Measurements from ENCODE around the gene TBCB.
A peak's percentile ranks its signal among the peaks of the same experiment; 100 is the strongest.
"Not testable (repeated sequence)": the region's sequence is repeated elsewhere in the genome, so short reads cannot be mapped to it uniquely, and the experiment has no call there.

TBCB gene, protein sequence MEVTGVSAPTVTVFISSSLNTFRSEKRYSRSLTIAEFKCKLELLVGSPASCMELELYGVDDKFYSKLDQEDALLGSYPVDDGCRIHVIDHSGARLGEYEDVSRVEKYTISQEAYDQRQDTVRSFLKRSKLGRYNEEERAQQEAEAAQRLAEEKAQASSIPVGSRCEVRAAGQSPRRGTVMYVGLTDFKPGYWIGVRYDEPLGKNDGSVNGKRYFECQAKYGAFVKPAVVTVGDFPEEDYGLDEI

DNA sequence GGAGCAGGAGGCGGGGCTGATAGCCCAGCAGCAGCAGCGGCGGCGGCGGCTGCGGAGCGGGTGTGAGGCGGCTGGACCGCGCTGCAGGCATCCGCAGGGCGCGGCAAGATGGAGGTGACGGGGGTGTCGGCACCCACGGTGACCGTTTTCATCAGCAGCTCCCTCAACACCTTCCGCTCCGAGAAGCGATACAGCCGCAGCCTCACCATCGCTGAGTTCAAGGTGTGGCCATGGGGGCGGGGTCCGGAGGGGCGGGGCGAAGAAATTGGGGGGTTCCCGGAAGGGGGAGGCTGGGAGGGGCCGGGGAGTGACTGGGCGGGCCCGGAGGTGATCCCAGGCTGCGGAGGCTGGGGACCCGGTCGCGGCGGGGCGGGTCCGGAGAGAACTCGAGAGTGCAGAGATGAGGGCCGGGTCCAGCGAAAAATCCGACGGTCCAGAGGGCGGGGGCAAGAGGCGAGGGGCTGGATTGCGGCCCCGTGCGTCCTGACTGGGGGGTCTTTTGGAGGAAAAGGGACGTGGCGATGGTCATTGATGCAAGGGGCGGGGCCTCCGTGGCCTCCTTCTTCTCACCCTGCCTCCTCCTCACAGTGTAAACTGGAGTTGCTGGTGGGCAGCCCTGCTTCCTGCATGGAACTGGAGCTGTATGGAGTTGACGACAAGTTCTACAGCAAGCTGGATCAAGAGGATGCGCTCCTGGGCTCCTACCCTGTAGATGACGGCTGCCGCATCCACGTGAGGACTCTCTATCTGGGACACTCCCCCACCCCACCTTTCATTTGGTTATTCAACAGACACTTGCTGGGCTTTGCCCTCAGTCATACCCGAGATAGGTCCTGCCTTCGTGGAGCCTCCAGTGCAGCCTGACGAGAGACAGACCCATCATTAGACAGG, at the start of gene TBCB:
TBCB (plus strand) TSS at position 16 of the 891 bp plus-strand sequence; CDS start at position 109, 93 bp downstream.
- DNase-seq (ENCODE audit: low spot score): peak; percentile 30

DNA sequence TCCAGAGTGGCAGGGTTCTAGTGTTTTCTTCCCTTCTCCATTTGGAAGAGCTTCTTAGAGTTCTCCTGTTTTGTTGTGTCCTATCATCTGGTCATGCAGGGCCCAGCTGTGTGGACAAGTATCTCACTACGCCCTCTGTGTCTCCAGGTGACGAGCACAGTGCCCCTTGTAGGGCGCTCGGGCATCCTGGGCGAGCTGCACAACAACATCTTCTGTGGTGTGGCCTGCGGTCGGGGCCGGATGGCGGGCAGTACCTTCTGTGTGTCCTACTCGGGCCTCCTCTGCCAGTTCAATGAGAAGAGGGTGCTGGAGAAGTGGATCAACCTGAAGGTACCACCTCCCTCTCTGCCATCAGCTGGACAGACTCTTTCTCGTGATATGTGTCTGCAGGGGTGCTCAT, 47.6 kb upstream of the TBCB start:
- no peak for DNase-seq (ENCODE audit: low spot score)

DNA sequence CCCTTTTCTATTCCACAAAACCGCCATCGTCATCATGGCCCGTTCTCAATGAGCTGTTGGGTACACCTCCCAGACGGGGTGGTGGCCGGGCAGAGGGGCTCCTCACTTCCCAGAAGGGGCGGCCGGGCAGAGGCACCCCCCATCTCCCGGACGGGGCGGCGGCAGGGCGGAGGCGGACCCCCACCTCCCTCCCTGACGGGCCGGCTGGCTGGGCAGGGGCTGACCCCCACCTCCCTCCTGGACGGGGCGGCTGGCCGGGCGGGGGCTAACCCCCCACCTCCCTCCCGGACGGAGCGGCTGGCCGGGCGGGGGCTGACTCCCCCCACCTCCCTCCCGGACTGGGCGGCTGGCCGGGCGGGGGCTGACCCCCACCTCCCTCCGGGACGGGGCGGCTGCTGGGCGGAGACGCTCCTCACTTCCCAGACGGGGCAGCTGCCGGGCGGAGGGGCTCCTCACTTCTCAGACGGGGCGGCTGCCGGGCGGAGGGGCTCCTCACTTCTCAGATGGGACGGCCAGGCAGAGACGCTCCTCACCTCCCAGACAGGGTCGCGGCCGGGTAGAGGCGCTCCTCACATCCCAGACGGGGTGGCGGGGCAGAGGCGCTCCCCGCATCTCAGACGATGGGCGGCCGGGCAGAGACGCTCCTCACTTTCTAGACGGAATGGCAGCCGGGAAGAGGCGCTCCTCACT, 46.3 kb upstream of the TBCB start:
- DNase-seq (ENCODE audit: low spot score): not testable (repeated sequence)

DNA sequence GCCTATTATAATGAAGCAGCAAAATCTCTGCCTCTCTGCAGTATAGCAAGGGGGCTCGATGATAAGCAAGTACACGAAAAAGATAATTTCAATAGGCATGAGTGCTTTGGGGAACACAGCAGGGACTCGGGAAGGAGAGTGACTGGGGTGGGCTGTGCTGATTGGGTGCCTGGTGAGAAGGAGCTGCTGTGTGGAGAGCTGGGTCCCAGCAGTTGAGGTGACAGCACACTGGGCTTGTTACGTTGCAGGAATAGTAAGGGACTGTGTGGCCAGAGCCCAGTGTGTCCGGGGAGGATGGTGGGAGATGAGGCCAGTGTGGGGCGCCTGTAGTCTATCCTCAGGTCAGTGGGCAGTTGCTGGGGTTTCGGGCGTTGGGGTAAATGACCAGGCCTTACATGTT, 43.2 kb upstream of the TBCB start:
- DNase-seq (ENCODE audit: low spot score): no peak

DNA sequence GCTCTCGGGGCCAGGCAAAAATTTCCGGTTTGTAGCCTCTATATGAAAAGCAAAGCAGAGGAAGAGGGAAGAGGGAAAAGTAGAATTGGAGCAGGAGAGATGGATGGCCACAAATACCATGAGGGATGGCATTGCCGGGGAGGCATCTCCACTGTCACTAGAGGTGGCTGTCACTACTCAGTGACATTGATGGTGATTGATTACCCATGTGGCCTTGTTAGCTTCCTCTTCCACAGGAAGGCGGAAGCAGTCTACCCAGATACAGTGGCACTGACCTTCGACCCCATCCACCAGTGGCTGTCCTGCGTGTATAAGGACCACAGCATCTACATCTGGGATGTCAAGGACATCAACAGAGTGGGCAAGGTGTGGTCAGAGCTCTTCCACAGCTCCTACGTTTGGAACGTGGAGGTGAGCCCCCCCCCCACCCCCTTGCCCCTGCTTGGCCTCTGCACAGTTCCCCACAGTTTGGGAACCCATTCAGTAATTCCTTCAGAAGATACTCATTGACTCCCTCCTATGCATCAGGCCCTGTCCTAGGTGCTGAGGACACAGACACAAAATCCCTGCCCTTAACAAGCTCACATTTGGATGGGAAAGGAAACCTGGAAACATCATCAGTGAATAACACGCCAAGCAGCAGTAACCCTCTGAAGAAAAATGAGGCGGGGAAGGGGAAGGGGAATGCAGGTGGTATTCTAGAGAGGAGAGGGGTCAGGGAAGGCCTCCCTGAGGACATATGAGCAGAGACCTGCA, 42.0 kb upstream of the TBCB start:
- DNase-seq (ENCODE audit: low spot score): no peak

DNA sequence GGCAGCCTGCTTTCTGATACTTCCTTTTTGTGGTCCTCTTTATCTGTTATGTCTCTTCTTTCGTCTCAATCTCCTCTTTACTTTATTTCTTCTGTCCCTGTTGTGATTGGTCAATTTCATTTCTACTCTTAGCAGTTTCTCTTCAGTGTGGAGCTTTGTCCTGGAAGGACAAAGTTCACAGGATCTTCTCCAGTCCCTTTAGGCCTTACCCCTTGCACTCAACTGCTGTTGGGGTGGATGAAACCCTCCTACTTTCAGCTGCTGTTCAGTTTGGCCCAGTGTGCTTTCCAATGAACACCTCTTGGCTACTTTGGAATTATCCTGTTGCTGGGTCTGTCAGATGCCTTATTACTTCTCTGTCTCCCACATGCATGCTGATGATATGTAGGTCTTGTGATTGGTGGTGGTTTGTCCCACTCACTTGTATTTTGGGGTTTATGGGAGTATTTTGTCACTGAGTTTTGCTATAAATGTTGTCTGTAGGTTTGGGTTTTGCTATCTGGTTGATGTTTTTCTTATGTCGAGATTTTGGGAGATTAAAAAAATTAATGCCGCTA, 35.8 kb upstream of the TBCB start:
- DNase-seq (ENCODE audit: low spot score): no peak

DNA sequence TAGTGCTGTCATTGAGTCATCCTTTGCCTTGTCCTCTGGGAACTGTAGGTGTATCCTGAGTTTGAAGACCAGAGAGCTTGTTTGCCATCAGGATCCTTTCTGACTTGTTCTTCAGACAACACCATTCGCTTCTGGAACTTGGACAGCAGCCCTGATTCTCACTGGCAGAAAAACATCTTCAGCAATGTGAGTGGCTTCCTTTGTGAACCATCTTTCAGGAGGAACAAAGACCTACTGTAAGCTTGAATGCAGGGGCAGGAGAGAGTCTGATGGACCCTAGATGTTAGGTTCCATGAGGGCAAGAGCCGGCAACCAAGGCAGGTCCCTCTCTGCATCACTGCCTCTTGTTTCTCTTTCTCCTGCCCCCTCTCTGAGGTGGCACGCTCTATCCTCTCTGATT, 33.9 kb upstream of the TBCB start:
- no peak for DNase-seq (ENCODE audit: low spot score)

DNA sequence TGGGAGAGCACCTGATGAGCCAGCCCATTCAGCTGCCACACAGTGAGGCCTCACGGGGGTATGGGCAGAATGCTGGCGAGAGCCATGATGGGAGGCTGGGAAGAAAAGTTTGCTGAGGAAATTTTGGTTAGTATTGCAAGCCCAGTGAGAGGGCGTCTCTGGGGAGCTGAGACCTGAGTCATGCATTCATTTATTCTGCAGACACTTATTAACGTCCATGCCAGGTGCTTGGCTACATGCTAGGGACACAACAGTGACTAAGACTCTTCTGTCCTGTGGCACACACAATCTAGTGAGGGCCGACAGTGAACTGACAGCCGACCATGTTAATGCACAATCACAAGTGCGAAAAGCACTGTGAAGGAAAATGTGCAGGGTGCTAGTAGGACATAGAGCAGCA, 33.4 kb upstream of the TBCB start:
- no peak for DNase-seq (ENCODE audit: low spot score)

DNA sequence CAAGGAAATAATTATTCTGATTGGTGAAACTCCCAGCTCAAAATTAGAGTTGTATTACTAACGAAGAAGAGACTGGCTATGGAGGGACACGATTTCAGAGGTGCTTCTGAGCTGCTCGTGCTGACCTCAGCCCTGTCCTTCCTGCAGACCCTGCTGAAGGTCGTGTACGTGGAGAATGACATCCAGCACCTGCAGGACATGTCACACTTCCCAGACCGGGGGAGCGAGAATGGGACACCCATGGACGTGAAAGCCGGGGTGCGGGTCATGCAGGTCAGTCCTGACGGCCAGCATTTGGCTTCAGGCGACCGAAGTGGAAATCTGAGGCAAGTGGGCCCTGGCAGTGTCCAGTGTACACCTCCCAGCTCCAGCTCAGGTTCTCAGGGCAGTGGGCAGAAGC, 32.4 kb upstream of the TBCB start:
- DNase-seq (ENCODE audit: low spot score): no peak

DNA sequence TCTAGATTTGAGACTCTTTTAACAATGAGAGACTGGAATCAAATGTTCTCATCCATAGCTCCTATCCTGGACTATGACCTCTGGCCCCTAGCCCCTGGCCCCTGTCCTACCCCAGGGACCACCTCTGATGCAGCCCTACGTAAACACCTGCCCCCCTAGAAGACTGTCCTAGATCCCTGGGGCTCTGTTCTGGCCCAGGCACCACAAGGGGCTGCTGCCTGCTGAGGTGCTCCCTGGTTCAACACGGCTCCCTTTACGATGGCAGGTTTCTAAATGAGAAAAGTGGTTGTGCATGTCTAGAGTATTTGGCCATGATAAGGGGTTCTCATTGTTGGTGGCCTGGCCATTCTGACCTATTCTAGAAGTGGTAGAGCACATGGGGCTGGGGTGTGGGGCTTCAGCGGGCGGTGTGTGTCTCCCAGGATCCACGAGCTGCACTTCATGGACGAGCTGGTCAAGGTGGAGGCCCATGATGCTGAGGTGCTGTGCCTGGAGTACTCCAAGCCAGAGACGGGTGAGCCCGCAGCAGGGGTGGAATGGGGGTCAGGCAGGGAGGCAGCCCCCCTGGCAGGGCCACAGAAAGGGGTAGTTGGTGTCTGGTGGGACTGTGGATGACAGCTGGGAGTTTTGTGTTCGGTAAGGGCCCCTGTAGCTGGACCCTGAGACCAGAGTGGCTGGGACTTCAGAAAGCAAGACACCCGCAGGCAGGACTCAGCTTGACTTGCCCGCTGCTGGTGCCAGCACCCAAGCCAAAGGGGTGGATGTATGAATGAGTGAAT, 30.8 kb upstream of the TBCB start:
- DNase-seq (ENCODE audit: low spot score): no peak

DNA sequence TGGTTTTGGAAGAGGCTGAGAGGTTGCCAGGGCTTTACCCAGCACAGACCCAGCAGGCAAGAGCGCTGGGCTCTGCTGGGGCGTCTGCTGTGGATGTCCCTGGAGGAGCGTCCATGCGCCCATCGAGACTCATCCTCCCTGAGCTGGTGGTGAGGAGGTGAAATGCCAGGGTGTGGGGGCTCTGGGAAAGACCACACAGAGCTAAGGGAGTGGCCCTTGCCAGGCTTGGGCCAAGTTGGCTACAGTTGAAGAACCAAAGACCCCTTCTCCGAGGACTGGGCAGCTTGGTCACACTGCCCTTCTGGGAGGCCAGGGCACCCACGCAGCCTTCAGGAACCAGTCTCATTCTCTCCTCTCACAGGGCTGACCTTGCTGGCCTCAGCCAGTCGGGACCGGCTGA, 28.9 kb upstream of the TBCB start:
- DNase-seq (ENCODE audit: low spot score): no peak

DNA sequence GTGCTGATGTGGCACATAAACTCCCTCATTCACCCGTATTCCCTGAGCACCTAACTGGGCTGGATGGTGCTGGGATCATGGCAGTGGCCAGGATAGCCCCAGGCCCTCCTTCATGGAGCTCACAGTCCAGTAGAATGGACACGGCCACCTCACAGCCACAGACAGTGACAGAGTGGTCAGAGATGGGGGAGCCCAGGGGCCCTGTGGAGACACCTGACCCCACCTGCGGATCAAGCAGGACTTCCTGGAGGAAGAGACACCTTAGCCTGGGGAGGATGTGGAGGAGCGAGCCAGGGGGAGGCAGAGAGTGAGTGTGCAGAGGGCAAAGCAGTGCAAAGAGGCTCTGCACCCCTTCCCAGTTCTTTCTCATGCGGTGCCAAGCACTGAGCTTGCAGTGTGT, 25.4 kb upstream of the TBCB start:
- no peak for DNase-seq (ENCODE audit: low spot score)

DNA sequence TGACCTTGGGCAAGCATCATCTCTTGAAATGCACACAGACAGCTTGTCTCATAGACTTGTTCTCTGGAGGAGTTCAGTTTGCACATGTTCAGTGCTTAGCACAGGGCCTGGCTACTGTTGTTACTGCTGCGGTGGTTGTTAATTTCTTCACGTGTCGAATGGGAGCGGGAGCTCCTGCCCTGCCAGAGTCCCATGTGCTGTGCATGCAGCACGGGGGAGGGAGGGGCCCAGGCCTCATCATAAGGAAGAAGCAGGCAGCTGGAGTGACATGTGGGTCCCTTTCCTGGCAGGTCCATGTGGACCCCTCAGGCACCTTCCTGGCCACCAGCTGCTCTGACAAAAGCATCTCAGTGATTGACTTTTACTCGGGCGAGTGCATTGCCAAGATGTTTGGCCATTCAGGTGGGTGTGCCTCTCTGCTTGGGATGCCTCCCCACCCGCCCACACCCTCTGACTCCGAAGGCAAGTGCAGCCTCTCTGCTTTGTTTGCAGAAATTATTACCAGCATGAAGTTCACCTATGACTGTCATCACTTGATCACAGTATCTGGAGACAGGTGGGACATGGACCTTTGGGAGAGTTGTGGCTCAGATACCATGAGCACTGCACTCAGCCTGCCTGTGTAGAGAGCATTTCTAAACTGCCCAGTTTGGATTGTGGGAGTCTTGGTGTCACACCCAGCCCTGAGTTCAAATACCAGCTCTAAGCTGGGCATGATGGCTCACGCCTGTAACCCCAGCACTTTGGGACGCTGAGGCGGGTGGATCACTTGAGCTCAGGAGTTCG, 24.2 kb upstream of the TBCB start:
- no peak for DNase-seq (ENCODE audit: low spot score)

DNA sequence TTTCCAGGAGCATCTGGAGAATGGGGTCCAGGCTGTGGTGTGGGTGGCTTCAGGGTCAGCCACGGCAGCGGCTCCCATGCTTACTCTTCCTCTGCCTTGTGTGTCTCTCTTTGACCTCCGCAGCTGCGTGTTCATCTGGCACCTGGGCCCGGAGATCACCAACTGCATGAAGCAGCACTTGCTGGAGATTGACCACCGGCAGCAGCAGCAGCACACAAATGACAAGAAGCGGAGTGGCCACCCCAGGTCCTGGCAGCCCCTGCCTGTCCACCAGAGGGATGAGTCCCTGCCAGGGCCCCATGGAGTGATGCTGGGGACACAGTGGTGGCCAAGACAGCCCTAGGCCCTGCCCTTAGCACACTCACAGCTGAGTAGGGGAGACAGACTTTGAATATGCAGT, 22.7 kb upstream of the TBCB start:
- DNase-seq (ENCODE audit: low spot score): no peak

DNA sequence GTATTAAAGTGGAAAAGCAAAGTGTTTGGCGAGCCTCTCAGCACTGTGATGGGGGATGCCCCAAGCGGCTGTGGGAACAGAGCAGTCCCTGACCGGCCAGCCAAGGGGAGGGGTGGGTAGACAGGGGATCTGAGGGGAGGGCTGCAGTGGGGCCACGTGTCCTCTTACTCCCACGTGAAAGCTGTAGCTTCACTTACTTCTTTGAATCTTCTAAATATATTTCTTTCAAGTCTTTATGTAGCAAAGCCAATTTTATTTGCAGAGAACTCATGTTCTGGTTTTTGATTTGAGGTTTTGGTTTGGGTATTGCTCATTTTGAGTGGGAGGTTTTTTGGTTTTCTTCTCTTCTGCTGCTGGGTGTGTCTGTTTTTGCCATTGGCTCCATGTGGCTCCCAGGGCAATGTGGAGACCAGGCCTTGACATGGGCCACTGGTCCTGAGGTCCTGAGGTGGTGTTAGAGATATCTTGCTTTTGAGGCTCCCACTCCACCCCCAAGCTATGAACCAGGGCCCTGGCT, 22.1 kb upstream of the TBCB start:
- DNase-seq (ENCODE audit: low spot score): no peak

DNA sequence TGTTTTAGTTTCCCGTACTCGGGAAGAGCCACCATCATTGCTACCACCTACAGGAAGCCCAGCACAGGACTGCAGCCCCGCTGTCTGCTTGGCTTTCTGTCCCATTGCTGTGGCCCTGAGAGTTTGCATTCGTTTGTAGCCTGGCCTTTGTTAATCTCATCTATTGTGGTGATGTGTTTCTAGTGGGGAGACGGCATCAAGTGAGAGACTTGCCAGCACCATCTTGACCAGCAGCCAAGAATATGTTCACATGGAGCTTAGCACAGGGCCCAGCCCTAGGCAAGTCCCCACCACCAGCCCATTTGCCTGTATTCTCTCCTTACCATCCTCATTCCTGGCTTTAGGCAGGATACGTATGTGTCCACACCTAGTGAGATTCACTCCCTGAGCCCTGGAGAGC, 21.6 kb upstream of the TBCB start:
- no peak for DNase-seq (ENCODE audit: low spot score)

DNA sequence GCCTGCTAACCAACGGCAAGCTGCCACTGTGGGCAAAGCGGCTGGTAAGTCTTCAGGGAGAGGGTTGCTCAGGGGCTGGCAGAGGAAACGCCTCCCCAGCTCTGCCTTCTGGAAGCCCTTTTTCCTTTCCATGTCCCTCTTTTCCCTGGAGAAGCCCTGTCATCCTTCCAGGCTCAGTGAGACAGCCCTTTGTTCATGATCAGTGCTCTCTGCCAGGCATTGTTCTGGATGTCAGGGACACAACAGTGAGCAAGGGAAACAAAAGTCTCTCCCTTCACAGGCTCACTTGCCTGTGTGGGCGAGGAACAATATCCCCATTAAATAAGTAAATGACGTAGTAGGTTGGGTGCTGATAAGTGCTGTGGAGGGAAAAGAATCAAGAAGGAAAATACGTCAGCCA, 18.2 kb upstream of the TBCB start:
- no peak for DNase-seq (ENCODE audit: low spot score)

DNA sequence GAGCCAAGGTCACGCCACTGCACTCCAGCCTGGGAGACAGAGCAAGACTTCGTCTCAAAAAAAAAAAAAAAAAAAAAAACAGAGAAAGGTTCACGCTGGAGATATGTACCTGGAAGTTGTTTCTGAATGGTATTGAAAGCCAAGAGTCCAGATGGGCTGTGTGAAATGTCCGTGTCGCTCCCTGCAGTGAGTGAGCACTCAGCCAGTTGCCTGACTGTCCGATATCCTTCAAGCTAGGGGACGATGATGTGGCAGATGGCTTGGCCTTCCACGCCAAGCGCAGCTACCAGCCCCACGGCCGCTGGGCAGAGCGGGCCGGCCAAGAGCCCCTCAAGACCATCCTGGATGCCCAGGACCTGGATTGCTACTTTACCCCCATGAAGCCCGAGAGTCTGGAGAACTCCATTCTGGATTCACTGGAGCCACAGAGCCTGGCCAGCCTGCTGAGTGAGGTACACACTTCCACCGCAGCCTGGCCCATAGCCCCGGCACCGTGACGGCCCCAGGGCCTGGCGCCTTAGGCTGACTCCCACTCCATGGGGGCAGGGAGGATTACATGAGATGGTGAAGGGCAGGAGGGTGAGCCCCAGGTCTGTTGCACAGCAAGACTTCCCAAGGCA, 16.0 kb upstream of the TBCB start:
- DNase-seq (ENCODE audit: low spot score): no peak

DNA sequence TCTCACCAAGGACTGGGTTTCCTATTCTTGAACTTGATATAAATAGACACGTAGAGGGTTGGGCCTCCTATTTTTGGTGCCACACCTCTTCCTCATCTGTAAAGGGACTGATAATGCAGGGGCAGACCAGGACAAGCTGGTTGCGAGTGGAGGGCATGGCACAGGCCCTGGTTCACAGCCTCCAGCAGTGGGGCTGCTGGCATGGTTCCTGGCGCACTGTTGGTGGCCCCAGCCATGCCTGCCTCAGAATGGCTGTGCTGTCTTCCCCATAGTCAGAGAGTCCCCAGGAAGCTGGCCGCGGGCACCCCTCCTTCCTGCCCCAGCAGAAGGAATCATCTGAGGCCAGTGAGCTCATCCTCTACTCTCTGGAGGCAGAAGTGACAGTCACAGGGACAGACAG, 14.8 kb upstream of the TBCB start:
- no peak for DNase-seq (ENCODE audit: low spot score)

Measured in kidney capillary endothelial cell (primary cell).